Tibial nerve (tissue), 4 donors: ENCODE results near the gene GABRA5.

Source experiments
- CTCF ChIP-seq, 5 experiments: fragments of 200-600 bp in 3 of 5; fragments of 450-650 bp in 2 of 5; sonication (generic) in 3 of 5; IDR thresholded peaks; one replicate each; pipeline ENCODE4 v1.5.1; 2016 to 2019; ENCODE audit warnings: antibody characterized with exemption in 5 of 5, mild to moderate bottlenecking in 3 of 5, moderate library complexity in 2 of 5
- EP300 ChIP-seq, 2 donors: sonication (generic); formaldehyde crosslinking; IDR thresholded peaks; one replicate each; pipeline ENCODE4 v1.6.1; 2017; ENCODE audit warnings: antibody characterized with exemption in 2 of 2, mild to moderate bottlenecking in 1 of 2
- POLR2A ChIP-seq, 2 donors: fragments of 450-650 bp; IDR thresholded peaks; one replicate each; pipeline ENCODE4 v1.6.1; 2017; ENCODE audit warnings: antibody characterized with exemption in 2 of 2, mild to moderate bottlenecking in 2 of 2, moderate library complexity in 2 of 2

- no peak for TF ChIP-seq CTCF (IDR thresholded peaks at IDR 0.05)
- TF ChIP-seq EP300 (IDR thresholded peaks at IDR 0.05), result no peak
- no peak for TF ChIP-seq POLR2A (IDR thresholded peaks at IDR 0.05)
Measured at GRCh38 chr15:26854435-26854834, 12.4 kb upstream of the GABRA5 start.
